SK-N-SH (cell line): ENCODE results near the gene NSD2. TPM values are rescaled to one million over a fixed set of nuclear protein-coding genes. Genes with fewer than 3 reads are reported as not detected.

Experiments used
- CTCF ChIA-PET: fragments of 300-600, 350-600 bp; formaldehyde crosslinking; extraction: SDS; loops from one replicate; lab custom pipeline; 2021; lab: Yijun Ruan, JAX
- POLR2A ChIA-PET: fragments of 350-600 bp; sonication (Branson Sonifier 250); formaldehyde crosslinking; extraction: SDS; loops from one replicate; lab custom pipeline; 2020; ENCODE audit warnings: antibody characterized with exemption, inconsistent platforms; lab: Yijun Ruan, JAX
- DNase-seq: peaks from one replicate; pipeline ENCODE4 v3.0.0; 2012
- H2AFZ ChIP-seq: fragments of 200-600 bp; sonication (generic); 2 replicates; pipeline ENCODE4 v1.8.1; 2016; ENCODE audit warnings: antibody characterized with exemption, mild to moderate bottlenecking, low read depth
- H3F3A ChIP-seq: fragments of 200-600 bp; sonication (generic); replicated peaks from 2 replicates; pipeline ENCODE3; 2016; ENCODE audit warnings: antibody characterized with exemption, mild to moderate bottlenecking; ENCODE audit not compliant: insufficient read depth
- H3K27ac ChIP-seq, 2 experiments: fragments of 200-500 bp in 1 of 2; fragments of 200-600 bp in 1 of 2; sonication (Bioruptor generic) in 1 of 2; sonication (generic), shearing (Covaris generic) in 1 of 2; 2 replicates each; pipeline versions ENCODE4 v1.5.1 to v1.6.1; 2014 to 2016; ENCODE audit warnings: low read depth in 2 of 2, inconsistent platforms in 1 of 2, low read length in 1 of 2, mild to moderate bottlenecking in 1 of 2, mixed read lengths in 1 of 2
- H3K27me3 ChIP-seq: fragments of 200-600 bp; sonication (generic), shearing (Covaris generic); 2 replicates; pipeline ENCODE4 v1.6.1; 2016; ENCODE audit warnings: mixed run types; ENCODE audit not compliant: insufficient read depth
- H3K36me3 ChIP-seq, 2 experiments: fragments of 200-500 bp in 1 of 2; fragments of 200-600 bp in 1 of 2; sonication (Bioruptor generic) in 1 of 2; sonication (generic) in 1 of 2; replicated peaks in 1 of 2; 2 replicates each; pipeline versions ENCODE3 to v1.5.1; 2014 to 2016; ENCODE audit warnings: low read length in 1 of 2, mild to moderate bottlenecking in 1 of 2; ENCODE audit not compliant: insufficient read depth in 2 of 2, control insufficient read depth in 1 of 2
- H3K4me1 ChIP-seq, 2 experiments: fragments of 200-500 bp in 1 of 2; fragments of 200-600 bp in 1 of 2; sonication (Bioruptor generic) in 1 of 2; sonication (generic), shearing (Covaris generic) in 1 of 2; 2 replicates each; pipeline versions ENCODE4 v1.5.1 to v1.6.1; 2014 to 2016; ENCODE audit warnings: low read depth in 1 of 2, low read length in 1 of 2, mixed run types in 1 of 2; ENCODE audit not compliant: insufficient read depth in 2 of 2, control insufficient read depth in 1 of 2
- H3K4me2 ChIP-seq: fragments of 200-600 bp; sonication (generic), shearing (Covaris generic); 2 replicates; pipeline ENCODE4 v1.6.1; 2017; ENCODE audit warnings: mixed run types
- H3K4me3 ChIP-seq, 2 experiments: fragments of 200-500 bp in 1 of 2; fragments of 200-600 bp in 1 of 2; sonication (Bioruptor generic) in 1 of 2; sonication (generic), shearing (Covaris generic) in 1 of 2; 2 replicates each; pipeline versions ENCODE4 v1.5.1 to v1.8.1; 2014 to 2016; ENCODE audit warnings: low read depth in 2 of 2, inconsistent platforms in 1 of 2, low read length in 1 of 2, mild to moderate bottlenecking in 1 of 2, mixed read lengths in 1 of 2, moderate library complexity in 1 of 2
- H3K79me2 ChIP-seq: fragments of 200-600 bp; sonication (generic); 2 replicates; pipeline ENCODE4 v1.8.1; 2017; ENCODE audit warnings: mild to moderate bottlenecking; ENCODE audit not compliant: insufficient read depth
- H3K9ac ChIP-seq: fragments of 200-600 bp; sonication (generic); 2 replicates; pipeline ENCODE4 v1.6.1; 2017; ENCODE audit warnings: mixed run types
- H3K9me2 ChIP-seq: fragments of 200-600 bp; sonication (generic); 2 replicates; pipeline ENCODE4 v1.6.1; 2017; ENCODE audit warnings: mixed run types
- H3K9me3 ChIP-seq: fragments of 200-600 bp; sonication (generic); 2 replicates; pipeline ENCODE4 v1.6.1; 2017; ENCODE audit warnings: mixed run types, mild to moderate bottlenecking, moderate library complexity
- H4K20me1 ChIP-seq: fragments of 200-600 bp; sonication (generic); 2 replicates; pipeline ENCODE4 v1.6.1; 2017; ENCODE audit warnings: mild to moderate bottlenecking, mixed run types; ENCODE audit not compliant: insufficient read depth
- CHD2 ChIP-seq: fragments of 150-350 bp; IDR thresholded peaks from 2 replicates; pipeline ENCODE4 v1.6.1; 2018; ENCODE audit warnings: low read length; ENCODE audit not compliant: partially characterized antibody
- CTCF ChIP-seq: fragments of 200-600 bp; sonication (generic); IDR thresholded peaks from 2 replicates; pipeline ENCODE4 v1.6.1; 2017; ENCODE audit warnings: antibody characterized with exemption, mild to moderate bottlenecking, moderate library complexity
- ELF1 ChIP-seq: IDR thresholded peaks from 2 replicates; pipeline ENCODE4 v1.4.0; 2012
- EP300 ChIP-seq, 2 experiments: IDR thresholded peaks; 2 replicates each; pipeline versions ENCODE4 v1.4.0 to v1.6.1; 2012; ENCODE audit warnings: borderline replicate concordance in 1 of 2, low read depth in 1 of 2, low read length in 1 of 2
- EZH2phosphoT487 ChIP-seq: fragments of 200-600 bp; sonication (generic); IDR thresholded peaks from 2 replicates; pipeline ENCODE4 v1.6.1; 2017; ENCODE audit warnings: low read depth, mixed run types, mild to moderate bottlenecking, antibody characterized with exemption, moderate library complexity, borderline replicate concordance
- FOSL2 ChIP-seq: IDR thresholded peaks from 2 replicates; pipeline ENCODE4 v1.4.0; 2012; ENCODE audit warnings: low read depth, mild to moderate bottlenecking, moderate library complexity, borderline replicate concordance
- FOXM1 ChIP-seq: IDR thresholded peaks from 2 replicates; pipeline ENCODE4 v1.4.0; 2012; ENCODE audit warnings: low read depth, mild to moderate bottlenecking
- GATA2 ChIP-seq: sonication (generic); formaldehyde crosslinking; IDR thresholded peaks from 2 replicates; pipeline ENCODE4 v1.5.0; 2020; ENCODE audit warnings: mild to moderate bottlenecking, missing genetic modification reagents
- JUND ChIP-seq: IDR thresholded peaks from 2 replicates; pipeline ENCODE4 v1.4.0; 2012
- NFIC ChIP-seq: IDR thresholded peaks from 2 replicates; pipeline ENCODE4 v1.4.0; 2012; ENCODE audit warnings: borderline replicate concordance
- PBX3 ChIP-seq: IDR thresholded peaks from 2 replicates; pipeline ENCODE4; 2012
- POLR2AphosphoS5 ChIP-seq: IDR thresholded peaks from 2 replicates; pipeline ENCODE4 v1.6.1; 2012; ENCODE audit warnings: low read depth, low read length
- RAD21 ChIP-seq: IDR thresholded peaks from 2 replicates; pipeline ENCODE4 v1.6.1; 2012; ENCODE audit warnings: mild to moderate bottlenecking, low read length
- RCOR1 ChIP-seq: fragments of 150-350 bp; IDR thresholded peaks from 2 replicates; pipeline ENCODE4 v1.6.1; 2017; ENCODE audit warnings: antibody characterized with exemption, low read length
- RXRA ChIP-seq: IDR thresholded peaks from 2 replicates; pipeline ENCODE4 v1.4.0; 2012; ENCODE audit warnings: low read depth, mild to moderate bottlenecking, borderline replicate concordance
- SMC3 ChIP-seq: IDR thresholded peaks from 2 replicates; pipeline ENCODE4 v1.6.1; 2012; ENCODE audit warnings: low read depth, low read length, improper control_type of control experiment
- TEAD4 ChIP-seq: IDR thresholded peaks from 2 replicates; pipeline ENCODE4 v1.4.0; 2012; ENCODE audit warnings: mild to moderate bottlenecking, borderline replicate concordance; ENCODE audit not compliant: insufficient read depth
- USF2 ChIP-seq: fragments of 150-350 bp; IDR thresholded peaks from 2 replicates; pipeline ENCODE4 v1.6.1; 2017; ENCODE audit warnings: antibody characterized with exemption, low read length, low read depth, borderline replicate concordance
- YY1 ChIP-seq: IDR thresholded peaks from 2 replicates; pipeline ENCODE4 v1.4.0; 2012; ENCODE audit warnings: low read depth, mild to moderate bottlenecking
- ZBTB33 ChIP-seq: IDR thresholded peaks from 2 replicates; pipeline ENCODE4 v1.4.0; 2012; ENCODE audit warnings: low read depth, borderline replicate concordance
- WGBS: methylation state at CpG from one replicate; pipeline ENCODE4 v1.1.6; 2017; ENCODE audit warnings: low lambda C conversion rate; 5-methylcytosine and 5-hydroxymethylcytosine counted together
- polyA plus RNA-seq, 3 experiments: library from polyadenylated mRNA; depleted of rRNA; stranded (reverse); fragments of >200 nt; gene quantifications; 2 replicates each; pipeline ENCODE4 v1.2.3, GENCODE V29; 2012

The NSD2 gene
- polyA plus RNA-seq, 1 of the 3 experiments (the other 2 are of a cell fraction) = 34.2 TPM

- DNase-seq = no peak
- H2AFZ ChIP-seq = no peak overlapping the region
- ChIA-PET POLR2A (no interaction called here), CTCF (interaction anchor here (0.6 to 1.8 kb wide), 8 partner anchors 10 to 777 kb away, joined by 3 to 5 read pairs (median 3); no protein-coding TSS in a partner anchor)
- H3K9me3 ChIP-seq = no peaks in the 10 kb centered on the region
- WGBS = 97% methylated on average over 13 of the region's 13 CpGs
- no peak overlapping the region for H3K27ac ChIP-seq
- H3K36me3 ChIP-seq = peaks cover 13 to 28% of the 10 kb centered on the region in 2 experiments
- no peaks in the 10 kb centered on the region for H3K9me2 ChIP-seq
- TF ChIP-seq SMC3 (no peak), TEAD4 (no peak), YY1 (no peak), ELF1 (no peak), RCOR1 (no peak)
- H3K4me3 ChIP-seq = no peak overlapping the region
- no peak overlapping the region for H3K9ac ChIP-seq
- no peaks in the 10 kb centered on the region for H3K4me1 ChIP-seq
- no peak overlapping the region for H3K4me2 ChIP-seq
- peaks cover 98% of the 10 kb centered on the region for H3K79me2 ChIP-seq
- H4K20me1 ChIP-seq = peaks cover 53% of the 10 kb centered on the region; the same call in 1 of the 2 replicates
- no peaks in the 10 kb centered on the region for H3K27me3 ChIP-seq
- no peaks in the 10 kb centered on the region for H3F3A ChIP-seq
These were observed 57.4 kb downstream of the NSD2 start for GRCh38 chr4:1928356-1929239.

- CTCF ChIA-PET = no interaction called here
- peaks cover 19% of the 10 kb centered on the region for H3F3A ChIP-seq
- H3K27ac ChIP-seq = no peak overlapping the region
- H3K9me3 ChIP-seq = no peaks in the 10 kb centered on the region
- no peak overlapping the region for H3K9ac ChIP-seq
- no peak overlapping the region for H2AFZ ChIP-seq
- H3K4me3 ChIP-seq = no peak overlapping the region
- TF ChIP-seq RXRA (no peak), FOSL2 (no peak), ZBTB33 (no peak), RCOR1 (no peak), GATA2 (no peak), EZH2phosphoT487 (no peak), PBX3 (no peak), JUND (no peak), NFIC (no peak), EP300 (IDR thresholded peaks at IDR 0.05; ENCODE audit: borderline replicate concordance in 1 of 2, low read depth in 1 of 2, low read length in 1 of 2) (no peak), POLR2AphosphoS5 (no peak), RAD21 (no peak), CTCF (no peak), FOXM1 (no peak), USF2 (no peak), CHD2 (no peak)
- H3K9me2 ChIP-seq = no peaks in the 10 kb centered on the region
- H3K4me1 ChIP-seq = no peaks in the 10 kb centered on the region
- H3K4me2 ChIP-seq = no peak overlapping the region
- peaks cover 33 to 41% of the 10 kb centered on the region in 2 experiments for H3K36me3 ChIP-seq
- peaks cover 39% of the 10 kb centered on the region; the same call in 1 of the 2 replicates for H4K20me1 ChIP-seq
- POLR2A ChIA-PET = no interaction called here
- H3K79me2 ChIP-seq = peaks cover 93% of the 10 kb centered on the region
- DNase-seq = no peak
- WGBS = 91% methylated on average over 12 of the region's 13 CpGs
- H3K27me3 ChIP-seq = no peaks in the 10 kb centered on the region
These were observed 61.5 kb downstream of the NSD2 start for GRCh38 chr4:1932736-1933135.
